Upper lobe of left lung (tissue), 6 donors: ENCODE data around the gene CDH8. TPM values are rescaled to one million over a fixed set of nuclear protein-coding genes. Genes with fewer than 3 reads are reported as not detected.

Source experiments
- ATAC-seq, 2 donors: fragments of 200-7000 bp; cut with Tn5 transposase; one replicate each; pipeline ENCODE4 v1.9.1; 2022; ENCODE audit warnings: mild to moderate bottlenecking in 2 of 2, moderate library complexity in 2 of 2; ENCODE audit not compliant: low FRiP score in 2 of 2
- DNase-seq, 2 donors: peaks; one replicate each; pipeline ENCODE4 v3.0.0-alpha.2; 2019 to 2020
- H3K27ac ChIP-seq, 4 donors: fragments of 200-600 bp; sonication (generic); one replicate each; pipeline ENCODE4 v1.5.1; 2016 to 2019
- H3K27me3 ChIP-seq, 4 donors: fragments of 200-600 bp; sonication (generic); one replicate each; pipeline ENCODE4 v1.5.1; 2017 to 2019
- H3K36me3 ChIP-seq, 4 donors: fragments of 200-600 bp; sonication (generic); one replicate each; pipeline ENCODE4 v1.5.1; 2016 to 2019
- H3K4me1 ChIP-seq, 4 donors: fragments of 200-600 bp; sonication (generic); one replicate each; pipeline ENCODE4 v1.5.1; 2018 to 2019
- H3K4me3 ChIP-seq, 4 donors: fragments of 200-600 bp; sonication (generic); one replicate each; pipeline ENCODE4 v1.5.1; 2017 to 2019; ENCODE audit warnings: mild to moderate bottlenecking in 2 of 4, moderate library complexity in 1 of 4
- H3K9me3 ChIP-seq, 4 donors: fragments of 200-600 bp; sonication (generic); one replicate each; pipeline ENCODE4 v1.5.1; 2018 to 2019
- CTCF ChIP-seq, 6 experiments: fragments of 450-650 bp in 4 of 6; fragments of 200-600 bp in 2 of 6; sonication (generic) in 2 of 6; IDR thresholded peaks; one replicate each; pipeline ENCODE4 v1.5.1; 2016 to 2019; ENCODE audit warnings: antibody characterized with exemption in 6 of 6
- EP300 ChIP-seq, 4 donors: sonication (generic); formaldehyde crosslinking; IDR thresholded peaks; one replicate each; pipeline ENCODE4 v1.5.1; 2017; ENCODE audit warnings: antibody characterized with exemption in 4 of 4, control low read depth in 2 of 4
- POLR2A ChIP-seq, 4 donors: fragments of 450-650 bp; IDR thresholded peaks; one replicate each; pipeline ENCODE4 v1.5.1; 2016 to 2017; ENCODE audit warnings: antibody characterized with exemption in 4 of 4, mild to moderate bottlenecking in 2 of 4
- POLR2AphosphoS5 ChIP-seq, 2 donors: sonication (generic); formaldehyde crosslinking; IDR thresholded peaks; one replicate each; pipeline ENCODE4 v1.5.1; 2017; ENCODE audit warnings: antibody characterized with exemption in 2 of 2
- WGBS, 2 donors: methylation state at CpG; one replicate each; pipeline ENCODE4 v1.1.5; 2017 to 2018; 5-methylcytosine and 5-hydroxymethylcytosine counted together
- total RNA-seq, 6 donors: library from RNA; depleted of rRNA in 4 of 6; stranded (reverse); fragments of >200 nt in 4 of 6; gene quantifications; one replicate each; pipeline versions ENCODE4 v1.1.0 to v1.2.1, GENCODE V29; 2016 to 2021
- donor health status: DM: no; HTN: no; CAD: no; lungs with moderate emphysema.
- donor health status: DM: no; HTN: yes; CAD: no; lungs with severe emphysema.

Gene CDH8
- total RNA-seq, 6 donors from 2014 or later: 0.10 to 1.8 (median 0.31) TPM; not detected in 1

DNA sequence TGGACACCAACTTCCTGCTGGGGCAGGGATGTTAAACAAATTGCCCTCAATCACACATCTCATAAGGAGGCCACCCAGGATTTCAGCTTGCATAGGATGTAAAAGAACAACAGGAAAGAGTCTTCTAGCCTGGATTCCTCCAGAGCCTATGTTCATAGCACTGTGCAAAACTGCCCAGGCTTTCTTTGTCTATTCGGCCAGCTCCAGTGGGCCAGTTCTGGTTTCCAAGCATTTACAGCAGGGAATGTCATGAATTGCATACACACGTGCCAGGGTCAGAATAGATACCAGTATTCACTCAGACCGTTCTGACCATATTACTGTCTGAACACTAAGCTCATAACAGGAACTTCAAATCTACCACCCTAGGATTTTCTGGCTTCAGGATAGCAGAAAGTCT, 273.2 kb downstream of the CDH8 start:
- ATAC-seq (no peak), DNase-seq (no peak)
- no peaks in the 10 kb centered on the region for H3K4me1 ChIP-seq
- H3K9me3 ChIP-seq: no peaks in the 10 kb centered on the region
- H3K27ac ChIP-seq: no peak overlapping the region
- H3K27me3 ChIP-seq: no peaks in the 10 kb centered on the region
- TF ChIP-seq POLR2AphosphoS5 (IDR thresholded peaks at IDR 0.05) (no peak), EP300 (IDR thresholded peaks at IDR 0.05) (no peak), CTCF (IDR thresholded peaks at IDR 0.05) (no peak), POLR2A (IDR thresholded peaks at IDR 0.05) (no peak)
- H3K36me3 ChIP-seq: no peaks in the 10 kb centered on the region
- WGBS, 2 donors: 79 to 87% methylated on average over 3 of the region's 3 CpGs
- no peak overlapping the region for H3K4me3 ChIP-seq

GRCh38 chr16:61730997-61731396, 305.2 kb downstream of the CDH8 start:
- DNase-seq (no peak), ATAC-seq (no peak)
- Histone ChIP-seq H3K27me3 (no peaks in the 10 kb centered on the region), H3K36me3 (no peaks in the 10 kb centered on the region), H3K4me1 (no peaks in the 10 kb centered on the region), H3K9me3 (no peaks in the 10 kb centered on the region), H3K27ac (no peak overlapping the region), H3K4me3 (no peak overlapping the region)
- no peak for TF ChIP-seq POLR2AphosphoS5 (IDR thresholded peaks at IDR 0.05)
- no peak for TF ChIP-seq EP300 (IDR thresholded peaks at IDR 0.05)
- no peak for TF ChIP-seq POLR2A (IDR thresholded peaks at IDR 0.05)
- no peak for TF ChIP-seq CTCF (IDR thresholded peaks at IDR 0.05)
- WGBS, 2 donors: 63 to 74% methylated on average over 1 of the region's 1 CpG

GRCh38 chr16:61726701-61727100, 309.5 kb downstream of the CDH8 start:
- ATAC-seq: no peak
- Histone ChIP-seq H3K27ac (no peak overlapping the region), H3K4me1 (no peaks in the 10 kb centered on the region), H3K4me3 (no peak overlapping the region), H3K27me3 (no peaks in the 10 kb centered on the region), H3K9me3 (no peaks in the 10 kb centered on the region), H3K36me3 (no peaks in the 10 kb centered on the region)
- TF ChIP-seq POLR2A (IDR thresholded peaks at IDR 0.05): no peak
- no peak for TF ChIP-seq EP300 (IDR thresholded peaks at IDR 0.05)
- TF ChIP-seq POLR2AphosphoS5 (IDR thresholded peaks at IDR 0.05): no peak
- DNase-seq: no peak
- 82 to 84% methylated on average over 3 of the region's 3 CpGs for WGBS, 2 donors

- no peaks in the 10 kb centered on the region for H3K9me3 ChIP-seq
- no peak for ATAC-seq
- no peaks in the 10 kb centered on the region for H3K36me3 ChIP-seq
- no peaks in the 10 kb centered on the region for H3K27me3 ChIP-seq
- H3K27ac ChIP-seq: no peak overlapping the region
- H3K4me1 ChIP-seq: no peaks in the 10 kb centered on the region
- no peak for DNase-seq
- H3K4me3 ChIP-seq: no peak overlapping the region
- TF ChIP-seq POLR2A (IDR thresholded peaks at IDR 0.05) (no peak), CTCF (IDR thresholded peaks at IDR 0.05) (no peak), POLR2AphosphoS5 (IDR thresholded peaks at IDR 0.05) (no peak), EP300 (IDR thresholded peaks at IDR 0.05) (no peak)
These were observed 310.1 kb downstream of the CDH8 start for GRCh38 chr16:61726125-61726524.

- 71 to 77% methylated on average over 3 of the region's 3 CpGs for WGBS, 2 donors
- TF ChIP-seq POLR2A (IDR thresholded peaks at IDR 0.05) (no peak), POLR2AphosphoS5 (IDR thresholded peaks at IDR 0.05) (no peak), CTCF (IDR thresholded peaks at IDR 0.05) (no peak)
These were observed 314.7 kb downstream of the CDH8 start for GRCh38 chr16:61721544-61721943.

More at GRCh38 chr16:61721544-61721943, 314.7 kb downstream of the CDH8 start:
- Histone ChIP-seq H3K27ac (no peak overlapping the region), H3K36me3 (no peaks in the 10 kb centered on the region), H3K4me3 (no peak overlapping the region), H3K27me3 (no peaks in the 10 kb centered on the region), H3K9me3 (no peaks in the 10 kb centered on the region), H3K4me1 (no peaks in the 10 kb centered on the region)
- no peak for DNase-seq
- no peak for ATAC-seq
